ENCODE results near the gene SFXN5.
"Not testable (repeated sequence)": the region's sequence is repeated elsewhere in the genome, so short reads cannot be mapped to it uniquely, and the experiment has no call there.

SFXN5 gene

GRCh38 chr2:73101626-73102256 lies 30.2 kb upstream of the SFXN5 start:
- no peak for DNase-seq (ENCODE audit: low read depth in 1 of 2, low spot score in 1 of 2)

DNA sequence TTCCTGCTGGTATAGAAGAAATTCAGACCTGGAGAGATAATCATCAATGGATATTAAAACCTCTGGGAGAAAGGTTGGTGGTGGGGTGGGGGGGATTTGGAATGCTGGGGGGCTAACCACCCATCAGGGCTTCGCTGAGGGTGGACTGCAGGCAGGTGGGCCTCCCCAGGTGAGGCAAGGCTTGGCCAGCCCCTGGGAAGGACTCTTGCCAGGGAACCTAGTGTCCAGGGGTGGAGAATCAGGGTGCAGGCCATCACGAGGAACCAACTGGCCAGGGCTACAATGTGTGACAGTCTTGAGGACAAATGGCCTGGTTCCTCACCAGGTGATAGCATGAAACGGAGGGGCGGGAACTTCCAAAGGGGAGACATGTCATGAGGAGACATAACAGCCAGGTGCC lies 29.4 kb upstream of the SFXN5 start:
- DNase-seq (ENCODE audit: low read depth in 1 of 2, low spot score in 1 of 2) = no peak

DNA sequence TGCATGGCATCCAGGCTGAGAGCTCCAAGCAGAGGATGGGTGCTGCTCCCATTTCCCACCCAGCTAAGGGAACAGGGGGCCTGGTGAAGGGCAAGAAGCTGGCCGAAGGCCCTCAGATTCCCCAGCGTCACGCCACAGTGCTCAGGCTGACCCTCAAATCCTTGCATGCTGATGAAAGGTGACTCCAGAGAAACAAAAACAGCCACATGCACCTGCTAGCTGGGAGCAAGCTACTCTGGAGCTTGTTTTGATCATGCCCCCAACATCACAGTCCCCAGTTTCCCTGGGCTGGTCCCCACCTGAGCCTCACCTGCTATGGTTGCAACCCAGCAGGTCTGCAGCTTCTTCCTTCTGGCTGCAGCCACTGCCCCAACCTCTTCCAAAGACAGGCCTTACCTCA lies 28.0 kb upstream of the SFXN5 start:
- no peak for DNase-seq (ENCODE audit: low read depth in 1 of 2, low spot score in 1 of 2)

GRCh38 chr2:73095910-73096309 lies 24.4 kb upstream of the SFXN5 start:
- no peak for DNase-seq (ENCODE audit: low read depth in 1 of 2, low spot score in 1 of 2)

DNA sequence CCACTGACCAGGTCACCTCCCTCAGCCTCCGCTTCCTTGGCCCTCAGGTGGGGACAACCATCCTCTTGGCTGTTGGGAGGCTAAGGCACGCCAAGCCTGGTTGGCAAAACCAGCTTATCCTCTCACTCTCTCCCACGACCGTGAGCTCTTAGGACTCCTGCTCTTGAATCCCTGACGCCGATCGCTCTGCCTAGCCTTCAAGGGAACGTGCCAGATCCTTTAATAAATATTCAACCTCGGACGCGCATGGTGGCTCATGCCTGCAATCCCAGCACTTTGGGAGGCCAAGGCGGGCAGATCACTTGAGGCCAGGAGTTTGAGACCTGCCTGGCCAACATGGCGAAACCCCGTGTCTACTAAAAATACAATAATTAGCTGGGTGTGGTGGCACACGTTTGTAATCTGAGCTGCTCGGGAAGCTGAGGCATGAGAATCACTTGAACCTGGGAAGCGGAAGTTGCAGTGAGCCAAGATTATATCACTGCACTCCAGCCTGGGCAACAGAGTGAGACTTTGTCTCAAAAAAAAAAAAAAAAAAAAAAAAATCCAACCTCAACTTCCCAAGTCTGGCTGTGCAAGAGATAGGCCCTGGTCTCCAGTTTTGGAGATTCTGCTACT lies 22.2 kb upstream of the SFXN5 start:
- DNase-seq (ENCODE audit: low read depth in 1 of 2, low spot score in 1 of 2) = not testable (repeated sequence)

- DNase-seq (ENCODE audit: low read depth in 1 of 2, low spot score in 1 of 2) = no peak
These were observed 20.8 kb upstream of the SFXN5 start for GRCh38 chr2:73092146-73092783.

GRCh38 chr2:73091696-73092095 lies 20.2 kb upstream of the SFXN5 start:
- no peak for DNase-seq (ENCODE audit: low read depth in 1 of 2, low spot score in 1 of 2)

DNA sequence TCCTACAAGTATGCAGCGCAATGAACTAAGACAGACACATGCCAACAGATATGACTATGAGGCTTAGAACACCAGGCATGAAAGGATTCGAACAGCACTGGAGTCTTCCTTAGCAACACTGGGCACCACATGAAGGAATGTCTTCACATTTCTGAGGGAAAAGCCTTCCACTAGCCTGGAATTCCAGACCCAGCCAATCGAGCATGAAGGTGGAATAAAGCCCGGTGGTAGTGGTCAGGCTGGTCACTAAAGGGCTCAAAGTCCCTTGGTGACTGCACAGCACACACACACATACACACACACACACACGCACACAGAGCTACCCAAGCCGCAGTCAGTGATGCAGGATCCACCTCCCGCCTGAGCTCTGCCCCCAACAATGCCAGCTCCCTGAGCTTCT lies 19.7 kb upstream of the SFXN5 start:
- no peak for DNase-seq (ENCODE audit: low read depth in 1 of 2, low spot score in 1 of 2)

DNA sequence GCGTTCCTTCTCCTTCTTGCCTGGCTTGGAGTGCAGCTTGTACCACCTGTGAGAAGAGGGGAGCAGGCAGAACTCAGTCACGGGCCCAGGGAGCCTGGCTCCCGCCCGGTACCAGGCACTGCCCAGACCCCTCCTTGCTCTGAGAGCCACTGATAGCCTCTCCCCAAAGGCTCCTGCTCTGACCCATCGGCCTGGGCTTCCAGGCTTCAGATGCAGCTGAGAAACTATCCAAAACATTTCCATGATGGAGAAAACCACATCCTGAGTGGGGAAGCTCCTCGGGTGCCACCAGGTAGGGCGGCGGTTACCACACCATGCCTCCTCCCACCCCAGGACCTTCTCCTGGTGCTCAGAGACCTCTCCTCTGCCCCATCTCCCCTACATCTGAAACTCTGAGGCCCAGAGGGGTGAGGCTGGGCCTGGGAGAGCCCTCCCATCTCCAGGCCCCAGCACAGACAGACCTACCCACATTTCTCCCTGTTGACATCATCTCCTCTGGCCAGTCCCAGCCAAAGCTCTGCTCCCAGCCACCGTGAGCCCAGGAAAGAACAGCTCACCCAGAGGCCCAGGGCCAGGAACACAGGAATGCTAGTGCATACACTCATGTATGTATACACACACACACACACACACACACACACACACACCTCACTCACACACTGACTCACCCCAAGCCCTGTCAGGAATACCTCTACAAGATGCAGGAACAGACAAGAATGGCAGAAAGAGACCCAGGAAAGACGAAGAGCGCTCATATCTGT lies 17.9 kb upstream of the SFXN5 start:
- DNase-seq (ENCODE audit: low read depth in 1 of 2, low spot score in 1 of 2) = no peak

- DNase-seq (ENCODE audit: low read depth in 1 of 2, low spot score in 1 of 2) = no peak
These were observed 17.2 kb upstream of the SFXN5 start for GRCh38 chr2:73088703-73089102.

DNA sequence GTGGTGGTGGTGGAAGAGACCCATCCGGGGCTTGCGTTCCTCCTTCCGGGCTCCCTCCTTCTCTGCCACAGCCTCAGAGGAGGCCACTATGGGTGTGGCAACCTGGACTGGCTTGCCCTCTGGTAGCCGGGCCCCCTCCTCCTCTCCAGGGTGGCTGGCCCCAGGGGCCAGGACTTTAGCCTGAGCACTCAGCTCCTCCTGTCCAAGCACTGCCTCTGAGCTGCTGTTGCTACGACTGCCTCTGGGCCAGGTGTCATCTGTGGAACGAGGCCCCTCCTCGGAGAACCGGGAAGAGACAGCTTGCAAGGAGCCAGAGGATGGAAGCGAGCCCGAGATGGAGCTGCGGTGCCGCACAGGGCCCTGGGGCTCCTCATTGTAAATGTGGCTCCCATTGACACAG lies 16.7 kb upstream of the SFXN5 start:
- no peak for DNase-seq (ENCODE audit: low read depth in 1 of 2, low spot score in 1 of 2)

GRCh38 chr2:73087311-73087710 lies 15.8 kb upstream of the SFXN5 start:
- DNase-seq (ENCODE audit: low read depth in 1 of 2, low spot score in 1 of 2) = no peak

- DNase-seq (ENCODE audit: low read depth in 1 of 2, low spot score in 1 of 2) = peak; percentile 62 to 77
These were observed 14.2 kb upstream of the SFXN5 start for GRCh38 chr2:73085691-73086090.

DNA sequence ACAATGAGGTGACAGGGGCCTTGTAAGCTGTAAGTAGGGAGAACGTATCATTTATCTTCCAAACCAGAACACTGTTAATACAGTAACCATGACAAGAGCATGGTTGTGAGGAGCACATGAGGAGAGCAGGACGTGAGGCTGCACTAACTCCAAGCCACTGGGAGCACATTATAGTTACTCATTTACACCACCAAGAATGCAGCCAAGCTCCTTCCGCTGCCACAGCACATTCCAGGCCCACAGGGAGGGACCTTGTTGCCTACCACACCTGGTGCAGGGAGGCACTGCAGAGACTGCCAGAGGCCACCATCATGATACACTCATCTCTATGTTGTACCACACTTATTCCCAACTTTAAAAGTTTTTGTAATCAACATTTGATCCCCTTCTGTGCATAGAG lies 13.5 kb upstream of the SFXN5 start:
- no peak for DNase-seq (ENCODE audit: low read depth in 1 of 2, low spot score in 1 of 2)

GRCh38 chr2:73083886-73084800 lies 12.6 kb upstream of the SFXN5 start:
- no peak for DNase-seq (ENCODE audit: low read depth in 1 of 2, low spot score in 1 of 2)

- DNase-seq (ENCODE audit: low read depth in 1 of 2, low spot score in 1 of 2) = no peak
These were observed 11.3 kb upstream of the SFXN5 start for GRCh38 chr2:73082523-73083410.

GRCh38 chr2:73081181-73081671 lies 9.7 kb upstream of the SFXN5 start:
- no peak for DNase-seq (ENCODE audit: low read depth in 1 of 2, low spot score in 1 of 2)

GRCh38 chr2:73080321-73081131 lies 9.0 kb upstream of the SFXN5 start:
- no peak for DNase-seq (ENCODE audit: low read depth in 1 of 2, low spot score in 1 of 2)

DNA sequence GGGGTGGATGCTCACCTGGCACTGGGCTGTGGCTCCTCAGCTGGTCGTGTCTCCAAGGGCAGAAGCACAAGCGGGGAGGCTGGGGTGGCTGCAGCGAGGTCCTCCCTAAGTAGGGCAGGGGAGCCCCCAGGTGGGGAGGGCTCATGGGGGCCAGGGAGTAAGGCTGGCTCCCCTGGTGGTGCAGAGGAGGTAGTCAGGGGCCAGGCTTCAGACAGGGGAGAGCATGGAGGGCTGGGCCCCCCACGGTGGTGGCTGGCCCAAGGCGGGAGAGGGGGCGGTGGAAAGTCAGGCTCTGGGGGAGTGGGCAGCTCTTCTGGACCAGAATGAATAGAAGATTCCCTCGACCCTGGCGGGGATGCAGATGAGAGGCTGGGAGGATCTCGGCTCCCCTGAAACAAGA lies 8.1 kb upstream of the SFXN5 start:
- DNase-seq (ENCODE audit: low read depth in 1 of 2, low spot score in 1 of 2) = no peak

All from activated CD4-positive, alpha-beta T cell treated with anti-CD3 and anti-CD28 coated beads, Interleukin-2, amount 50 U/mL, for 24 hours (primary cell).